ENCODE results near the gene EVA1A.

EVA1A gene

GRCh38 chr2:75522543-75523312 lies 38.0 kb downstream of the EVA1A start:
- TF ChIP-seq, protein P1, sequence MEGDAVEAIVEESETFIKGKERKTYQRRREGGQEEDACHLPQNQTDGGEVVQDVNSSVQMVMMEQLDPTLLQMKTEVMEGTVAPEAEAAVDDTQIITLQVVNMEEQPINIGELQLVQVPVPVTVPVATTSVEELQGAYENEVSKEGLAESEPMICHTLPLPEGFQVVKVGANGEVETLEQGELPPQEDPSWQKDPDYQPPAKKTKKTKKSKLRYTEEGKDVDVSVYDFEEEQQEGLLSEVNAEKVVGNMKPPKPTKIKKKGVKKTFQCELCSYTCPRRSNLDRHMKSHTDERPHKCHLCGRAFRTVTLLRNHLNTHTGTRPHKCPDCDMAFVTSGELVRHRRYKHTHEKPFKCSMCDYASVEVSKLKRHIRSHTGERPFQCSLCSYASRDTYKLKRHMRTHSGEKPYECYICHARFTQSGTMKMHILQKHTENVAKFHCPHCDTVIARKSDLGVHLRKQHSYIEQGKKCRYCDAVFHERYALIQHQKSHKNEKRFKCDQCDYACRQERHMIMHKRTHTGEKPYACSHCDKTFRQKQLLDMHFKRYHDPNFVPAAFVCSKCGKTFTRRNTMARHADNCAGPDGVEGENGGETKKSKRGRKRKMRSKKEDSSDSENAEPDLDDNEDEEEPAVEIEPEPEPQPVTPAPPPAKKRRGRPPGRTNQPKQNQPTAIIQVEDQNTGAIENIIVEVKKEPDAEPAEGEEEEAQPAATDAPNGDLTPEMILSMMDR (IDR thresholded peaks at IDR 0.05), result no peak

DNA sequence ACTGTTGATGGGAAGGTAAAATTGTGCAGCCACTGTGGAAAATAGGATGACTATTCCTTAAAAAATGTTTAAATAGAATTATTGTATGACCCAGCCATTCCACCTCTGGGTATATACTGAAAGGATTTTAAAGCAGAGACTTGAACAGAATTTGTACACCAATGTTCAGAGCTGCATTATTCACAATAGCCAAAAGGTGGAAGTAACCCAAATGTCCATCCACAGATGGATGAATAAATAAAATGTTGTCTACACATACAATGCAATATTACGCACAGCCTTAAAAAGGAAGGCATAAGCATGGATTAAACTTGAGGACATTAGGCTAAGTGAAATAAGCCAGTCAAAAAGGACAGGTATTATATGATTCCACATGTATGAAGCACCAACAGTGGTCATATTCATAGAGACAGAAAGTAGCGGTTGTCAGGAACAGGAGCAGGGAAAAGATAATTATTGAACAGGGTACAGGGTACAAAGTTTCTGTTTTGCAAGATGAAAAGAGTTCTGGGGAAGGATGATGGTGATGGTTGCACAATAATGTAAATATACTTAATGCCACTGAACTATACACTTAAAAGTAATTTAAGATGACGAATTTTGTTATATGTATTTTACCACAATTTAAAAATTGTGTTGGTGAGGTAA lies 39.4 kb downstream of the EVA1A start:
- TF ChIP-seq, protein P1 (IDR thresholded peaks at IDR 0.05), result no peak

GRCh38 chr2:75519843-75520242 lies 40.9 kb downstream of the EVA1A start:
- TF ChIP-seq, protein P1 (IDR thresholded peaks at IDR 0.05), result no peak

- TF ChIP-seq, protein P1 (IDR thresholded peaks at IDR 0.05), result no peak
These were observed 41.9 kb downstream of the EVA1A start for GRCh38 chr2:75518638-75519465.

DNA sequence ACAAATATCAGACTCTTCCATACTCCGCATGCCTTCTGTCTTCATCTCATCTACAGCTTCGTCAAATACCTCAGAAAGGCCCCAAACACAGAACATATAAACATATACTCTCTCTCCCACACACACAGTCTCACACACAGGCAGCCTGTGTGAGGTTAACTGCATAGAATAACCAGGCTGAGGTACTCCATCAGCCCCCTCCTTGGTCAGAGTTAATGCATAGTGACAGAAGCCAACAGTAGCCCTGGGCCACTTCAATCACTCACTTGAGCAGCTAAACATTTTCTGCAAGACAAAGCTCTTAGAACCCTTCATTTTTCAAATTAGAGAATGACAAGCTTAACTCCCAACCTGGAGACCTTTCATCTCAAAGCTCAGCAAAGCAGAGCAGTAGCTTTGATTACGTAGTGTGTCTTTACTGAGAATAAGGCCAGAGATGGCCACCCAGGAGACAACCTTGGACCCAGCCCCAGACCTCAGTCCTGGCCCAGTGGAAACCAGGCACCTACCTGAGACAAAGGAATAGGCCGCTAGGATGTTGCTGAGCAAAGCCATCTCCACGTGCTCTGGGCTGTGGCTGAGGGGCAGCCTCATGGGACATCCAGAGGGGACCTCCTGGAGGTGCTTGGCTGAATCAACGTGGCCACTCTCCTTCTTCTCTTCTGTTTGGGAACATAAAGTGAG lies 43.0 kb downstream of the EVA1A start:
- TF ChIP-seq, protein P1 (IDR thresholded peaks at IDR 0.05), result no peak

DNA sequence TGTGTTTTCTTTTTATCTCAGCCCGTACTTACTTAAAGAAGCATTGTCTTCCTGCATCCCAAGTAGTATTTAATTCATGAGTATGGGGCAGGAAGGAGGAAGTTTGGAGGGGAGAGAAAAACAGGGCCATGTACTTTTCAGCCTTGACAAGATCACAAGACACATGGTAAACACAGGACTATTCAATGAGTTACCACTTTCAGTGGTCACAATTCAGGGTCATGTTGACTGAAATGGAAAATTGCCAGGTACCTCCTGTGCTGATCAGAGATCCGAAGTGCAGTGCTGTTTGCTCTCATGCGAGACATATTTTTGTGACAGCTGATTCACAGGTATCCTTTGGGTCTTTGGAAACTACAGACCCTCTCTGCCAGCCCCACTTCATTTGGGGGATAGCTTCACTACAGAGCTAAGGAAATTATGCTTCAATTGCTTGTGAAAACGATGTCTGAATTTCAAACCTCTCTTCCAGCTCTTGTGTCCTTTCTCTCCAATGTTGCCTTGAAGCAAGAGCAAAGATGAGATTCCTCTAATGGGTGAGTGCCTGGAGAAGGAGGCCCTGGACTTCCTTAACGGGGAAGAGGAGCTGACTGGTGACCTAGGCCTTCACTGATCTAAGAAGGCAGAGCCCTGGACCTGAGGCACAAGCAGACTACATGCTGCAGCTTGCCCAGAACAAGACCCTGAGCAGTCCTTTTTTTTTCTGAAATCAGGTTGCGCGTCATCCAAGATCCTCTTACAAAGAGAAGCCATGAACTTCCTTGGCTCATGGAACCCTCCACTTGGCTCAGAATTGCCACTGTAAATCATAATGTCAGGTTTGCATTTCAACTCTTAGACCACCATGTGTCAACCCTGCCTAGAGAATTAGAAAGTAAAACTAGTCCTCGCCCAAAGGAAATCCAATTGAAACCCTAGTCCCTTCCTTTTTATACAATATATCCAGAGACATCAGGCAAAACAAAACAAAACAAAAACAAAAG lies 44.1 kb downstream of the EVA1A start:
- TF ChIP-seq, protein P1 (IDR thresholded peaks at IDR 0.05), result no peak

All from LNCAP (cell line).